Adrenal gland (tissue), 12 donors: ENCODE measurements around the gene KCNK10. TPM values are rescaled to one million over a fixed set of nuclear protein-coding genes. Genes with fewer than 3 reads are reported as not detected.
A peak's percentile ranks its signal among the peaks of the same experiment; 100 is the strongest.

ENCODE experiments used
- DNase-seq, 7 donors: peaks; one replicate each; pipeline ENCODE4 v3.0.0-alpha.2; 2019 to 2020
- H3K27ac ChIP-seq, 5 donors: fragments of 200-600 bp; sonication (generic) in 4 of 5; 1 replicate in 3 of 5; 2 replicates in 2 of 5; pipeline versions ENCODE4 v1.5.1 to v1.8.0; 2016 to 2020; ENCODE audit warnings: mild to moderate bottlenecking in 1 of 5
- H3K27me3 ChIP-seq: fragments of 200-600 bp; 2 replicates; pipeline ENCODE4 v1.8.0; 2021
- H3K36me3 ChIP-seq, 2 donors: fragments of 200-600 bp; replicated peaks in 1 of 2; 1 replicate in 1 of 2; 2 replicates in 1 of 2; pipeline versions ENCODE4 v1.5.1 to v1.8.0; 2018 to 2022
- H3K4me1 ChIP-seq, 2 donors: fragments of 200-600 bp; replicated peaks in 1 of 2; 1 replicate in 1 of 2; 2 replicates in 1 of 2; pipeline versions ENCODE4 v1.5.1 to v1.8.0; 2018 to 2021
- H3K4me3 ChIP-seq, 4 donors: fragments of 200-600 bp; sonication (generic) in 3 of 4; one replicate each; pipeline ENCODE4 v1.5.1; 2016 to 2018
- H3K9me3 ChIP-seq, 3 donors: fragments of 200-600 bp; sonication (generic) in 1 of 3; replicated peaks in 1 of 3; 1 replicate in 2 of 3; 2 replicates in 1 of 3; pipeline versions ENCODE4 v1.5.1 to v1.8.0; 2016 to 2021
- POLR2A ChIP-seq, 2 donors: fragments of 450-650 bp; IDR thresholded peaks; one replicate each; pipeline ENCODE4 v1.6.1; 2017; ENCODE audit warnings: antibody characterized with exemption in 2 of 2, mild to moderate bottlenecking in 2 of 2, moderate library complexity in 1 of 2
- WGBS, 4 donors: extraction: QIAGEN DNeasy Blood & Tissue Kit in 2 of 4; methylation state at CpG; one replicate each; pipeline versions ENCODE4 v1.1.5 to v1.1.7; 2013 to 2017; 5-methylcytosine and 5-hydroxymethylcytosine counted together
- intact Hi-C, 2 donors: fragments of 100-400 bp; cut with DNase I; formaldehyde crosslinking; loops; one replicate each; pipeline versions ENCODE4 v1.14.1 to v1.15.0; 2022 to 2023
- polyA plus RNA-seq, 3 donors: library from polyadenylated mRNA; stranded (reverse); fragments of 200-250 nt in 2 of 3; fragments of 350-450 nt in 1 of 3; fragmentation: Illumina TruSeq in 1 of 3; extraction: RNeasy Lipid Tissue Mini Kit (QIAGEN cat#74804) in 1 of 3; gene quantifications; one replicate each; pipeline ENCODE4 v1.2.3, GENCODE V29; 2013 to 2014
- total RNA-seq, 9 donors: library from RNA; depleted of rRNA in 4 of 9; stranded (reverse); fragments of >200 nt in 4 of 9; fragments of 120-200 nt in 1 of 9; fragmentation: NEBNext Ultra II Directional in 1 of 9; extraction: Animal tissue kit (Norgen Biotek cat#: 25700) in 1 of 9; gene quantifications; one replicate each; pipeline versions ENCODE4 v1.1.0 to v1.2.4, GENCODE V29; 2013 to 2023
- TF ChIP-seq, protein P1 (sequence below), 6 experiments: fragments of 450-650 bp in 4 of 6; fragments of 200-600 bp in 2 of 6; sonication (generic) in 1 of 6; IDR thresholded peaks; 1 replicate in 5 of 6; 2 replicates in 1 of 6; pipeline versions ENCODE4 v1.5.1 to v1.8.0; 2016 to 2021; ENCODE audit warnings: antibody characterized with exemption in 6 of 6, mild to moderate bottlenecking in 2 of 6, moderate library complexity in 1 of 6
- donor health status: healthy with polysubstance abuse.
- donor health status: Bipolar disorder and iron deficiency.
- donor health status: DM: yes; HTN: yes; CAD: no.
- donor health status: DM: no; HTN: no; CAD: no.
- donor health status: DM: no; HTN: no; CAD: no.
- donor health status: DM: yes; HTN: yes; CAD: no.

KCNK10 gene
- total and polyA plus RNA-seq, 12 donors, result 0.03 to 1.1 (median 0.60) TPM; not detected in 7

DNA sequence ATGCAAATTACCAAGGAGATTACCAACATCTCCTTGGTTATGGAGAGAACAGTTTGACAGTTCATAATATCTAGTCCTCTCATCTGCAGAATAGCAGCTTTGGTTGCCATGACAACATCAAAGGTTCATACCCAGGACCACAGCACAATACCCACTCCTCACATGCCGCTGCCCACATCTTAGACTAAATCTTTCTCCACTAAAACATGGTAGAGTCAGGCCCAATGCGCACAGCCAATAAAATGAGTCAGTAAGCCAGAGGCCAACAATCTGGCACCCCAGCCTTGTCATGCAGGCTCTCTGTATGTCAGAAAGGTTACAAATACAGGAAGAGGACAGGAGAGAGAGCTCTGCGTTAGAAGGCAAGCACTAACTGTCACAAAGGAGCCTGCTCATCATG is 70.6 kb downstream of the KCNK10 start:
- Histone ChIP-seq H3K36me3 (no peaks in the 10 kb centered on the region), H3K27ac (no peak overlapping the region), H3K4me3 (no peak overlapping the region), H3K27me3 (no peaks in the 10 kb centered on the region), H3K4me1 (no peaks in the 10 kb centered on the region), H3K9me3 (no peaks in the 10 kb centered on the region)
- 56 to 61% (median 58%) methylated on average over 3 of the region's 3 CpGs for WGBS, 4 donors
- TF ChIP-seq, protein P1, sequence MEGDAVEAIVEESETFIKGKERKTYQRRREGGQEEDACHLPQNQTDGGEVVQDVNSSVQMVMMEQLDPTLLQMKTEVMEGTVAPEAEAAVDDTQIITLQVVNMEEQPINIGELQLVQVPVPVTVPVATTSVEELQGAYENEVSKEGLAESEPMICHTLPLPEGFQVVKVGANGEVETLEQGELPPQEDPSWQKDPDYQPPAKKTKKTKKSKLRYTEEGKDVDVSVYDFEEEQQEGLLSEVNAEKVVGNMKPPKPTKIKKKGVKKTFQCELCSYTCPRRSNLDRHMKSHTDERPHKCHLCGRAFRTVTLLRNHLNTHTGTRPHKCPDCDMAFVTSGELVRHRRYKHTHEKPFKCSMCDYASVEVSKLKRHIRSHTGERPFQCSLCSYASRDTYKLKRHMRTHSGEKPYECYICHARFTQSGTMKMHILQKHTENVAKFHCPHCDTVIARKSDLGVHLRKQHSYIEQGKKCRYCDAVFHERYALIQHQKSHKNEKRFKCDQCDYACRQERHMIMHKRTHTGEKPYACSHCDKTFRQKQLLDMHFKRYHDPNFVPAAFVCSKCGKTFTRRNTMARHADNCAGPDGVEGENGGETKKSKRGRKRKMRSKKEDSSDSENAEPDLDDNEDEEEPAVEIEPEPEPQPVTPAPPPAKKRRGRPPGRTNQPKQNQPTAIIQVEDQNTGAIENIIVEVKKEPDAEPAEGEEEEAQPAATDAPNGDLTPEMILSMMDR (IDR thresholded peaks at IDR 0.05), result no peak
- TF ChIP-seq POLR2A (IDR thresholded peaks at IDR 0.05), result no peak
- peak in 2 of 7 donors; percentile 6 to 13 for DNase-seq
- intact Hi-C loops, result no loop called here

DNA sequence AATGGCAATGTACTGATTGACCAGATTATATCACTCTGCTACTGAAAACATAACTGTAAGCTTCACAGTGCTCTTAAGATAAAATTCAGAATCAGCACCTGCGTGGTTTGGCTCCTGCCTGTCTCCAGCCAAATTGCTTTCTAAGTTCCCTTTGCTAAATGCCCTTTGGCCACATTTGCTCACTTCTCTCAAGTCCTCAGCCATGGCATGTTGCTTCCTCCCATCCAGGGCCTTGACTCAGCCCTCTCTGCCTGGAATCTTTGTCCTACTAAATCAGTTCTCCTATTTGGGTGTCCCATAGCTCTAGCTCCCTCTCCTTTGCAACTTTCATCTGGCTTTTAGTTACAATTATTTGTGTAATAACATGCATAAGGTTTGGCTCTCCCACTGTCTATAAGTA is 71.4 kb downstream of the KCNK10 start:
- Histone ChIP-seq H3K9me3 (no peaks in the 10 kb centered on the region), H3K27ac (no peak overlapping the region), H3K27me3 (no peaks in the 10 kb centered on the region), H3K4me1 (no peaks in the 10 kb centered on the region), H3K4me3 (no peak overlapping the region), H3K36me3 (no peaks in the 10 kb centered on the region)
- WGBS, 4 donors, result 75 to 87% (median 80%) methylated on average over 1 of the region's 1 CpG
- no peak for DNase-seq
- no peak for TF ChIP-seq POLR2A (IDR thresholded peaks at IDR 0.05)
- TF ChIP-seq, protein P1 (IDR thresholded peaks at IDR 0.05), result no peak
- intact Hi-C loops, result no loop called here

DNA sequence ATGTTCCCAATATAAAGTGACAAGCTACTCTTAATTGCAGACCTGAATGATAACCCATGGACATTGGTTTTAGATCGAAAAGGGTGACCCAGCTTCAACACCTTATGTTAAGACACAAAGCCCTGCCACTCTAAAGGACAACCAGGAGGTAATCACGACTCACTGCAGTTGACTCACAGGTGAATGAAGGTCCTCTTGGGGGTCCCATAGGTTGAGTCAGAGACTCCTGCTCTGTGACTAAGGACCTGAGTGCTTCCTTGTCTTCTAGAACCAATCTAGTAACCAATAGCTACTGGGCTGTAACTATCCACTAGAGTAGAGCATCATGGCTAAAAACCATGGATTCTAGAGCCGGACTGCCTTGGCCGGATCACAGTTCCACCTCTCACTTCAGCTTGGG is 73.8 kb downstream of the KCNK10 start:
- Histone ChIP-seq H3K27me3 (peaks cover 4% of the 10 kb centered on the region), H3K36me3 (no peaks in the 10 kb centered on the region), H3K4me3 (no peak overlapping the region), H3K4me1 (no peaks in the 10 kb centered on the region), H3K27ac (no peak overlapping the region), H3K9me3 (no peaks in the 10 kb centered on the region)
- no peak for DNase-seq
- TF ChIP-seq POLR2A (IDR thresholded peaks at IDR 0.05), result no peak
- TF ChIP-seq, protein P1 (IDR thresholded peaks at IDR 0.05), result no peak
- 79 to 86% (median 84%) methylated on average over 4 of the region's 4 CpGs for WGBS, 4 donors
- intact Hi-C loops, result no loop called here

DNA sequence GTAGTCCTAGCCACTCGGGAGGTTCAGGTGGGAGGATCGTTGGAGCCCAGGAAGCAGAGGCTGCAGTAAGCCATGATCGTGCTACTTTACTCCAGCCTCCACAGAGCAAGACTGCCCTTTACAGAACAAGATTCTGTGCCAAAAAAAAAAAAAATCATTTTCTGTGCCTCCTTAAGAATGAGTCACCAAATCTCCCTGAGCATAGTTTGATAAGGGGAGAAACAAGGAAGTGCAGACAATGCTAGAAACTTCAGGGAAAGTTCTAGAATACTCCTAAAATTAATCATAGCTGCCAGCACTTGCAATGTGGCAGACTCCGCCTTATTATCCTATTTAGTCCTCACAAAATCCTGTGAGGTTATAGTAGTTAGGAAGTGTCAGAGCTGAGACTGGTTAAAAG is 74.5 kb downstream of the KCNK10 start:
- H3K4me1 ChIP-seq, result no peaks in the 10 kb centered on the region
- no peak overlapping the region for H3K4me3 ChIP-seq
- intact Hi-C loops, result no loop called here
- peaks cover 4% of the 10 kb centered on the region for H3K27me3 ChIP-seq
- no peaks in the 10 kb centered on the region for H3K9me3 ChIP-seq
- TF ChIP-seq POLR2A (IDR thresholded peaks at IDR 0.05), result no peak
- TF ChIP-seq, protein P1 (IDR thresholded peaks at IDR 0.05), result no peak
- no peaks in the 10 kb centered on the region for H3K36me3 ChIP-seq
- 59 to 75% (median 69%) methylated on average over 4 of the region's 4 CpGs for WGBS, 4 donors
- no peak for DNase-seq
- H3K27ac ChIP-seq, result no peak overlapping the region
